GM18517 (cell line): Measurements from ENCODE around the gene METTL2A.
"Not testable (repeated sequence)": the region's sequence is repeated elsewhere in the genome, so short reads cannot be mapped to it uniquely, and the experiment has no call there.

ENCODE experiments used
- ATAC-seq: cut with Tn5 transposase; IDR thresholded peaks from one replicate; pipeline ENCODE4 v1.9.1; 2021; ENCODE audit warnings: mild to moderate bottlenecking, moderate library complexity; ENCODE audit not compliant: unreplicated experiment

METTL2A gene

GRCh38 chr17:62470666-62471379 lies 47.1 kb downstream of the METTL2A start:
- ATAC-seq = not testable (repeated sequence)

- ATAC-seq = not testable (repeated sequence)
Measured at GRCh38 chr17:62471380-62471880, 47.7 kb downstream of the METTL2A start.

DNA sequence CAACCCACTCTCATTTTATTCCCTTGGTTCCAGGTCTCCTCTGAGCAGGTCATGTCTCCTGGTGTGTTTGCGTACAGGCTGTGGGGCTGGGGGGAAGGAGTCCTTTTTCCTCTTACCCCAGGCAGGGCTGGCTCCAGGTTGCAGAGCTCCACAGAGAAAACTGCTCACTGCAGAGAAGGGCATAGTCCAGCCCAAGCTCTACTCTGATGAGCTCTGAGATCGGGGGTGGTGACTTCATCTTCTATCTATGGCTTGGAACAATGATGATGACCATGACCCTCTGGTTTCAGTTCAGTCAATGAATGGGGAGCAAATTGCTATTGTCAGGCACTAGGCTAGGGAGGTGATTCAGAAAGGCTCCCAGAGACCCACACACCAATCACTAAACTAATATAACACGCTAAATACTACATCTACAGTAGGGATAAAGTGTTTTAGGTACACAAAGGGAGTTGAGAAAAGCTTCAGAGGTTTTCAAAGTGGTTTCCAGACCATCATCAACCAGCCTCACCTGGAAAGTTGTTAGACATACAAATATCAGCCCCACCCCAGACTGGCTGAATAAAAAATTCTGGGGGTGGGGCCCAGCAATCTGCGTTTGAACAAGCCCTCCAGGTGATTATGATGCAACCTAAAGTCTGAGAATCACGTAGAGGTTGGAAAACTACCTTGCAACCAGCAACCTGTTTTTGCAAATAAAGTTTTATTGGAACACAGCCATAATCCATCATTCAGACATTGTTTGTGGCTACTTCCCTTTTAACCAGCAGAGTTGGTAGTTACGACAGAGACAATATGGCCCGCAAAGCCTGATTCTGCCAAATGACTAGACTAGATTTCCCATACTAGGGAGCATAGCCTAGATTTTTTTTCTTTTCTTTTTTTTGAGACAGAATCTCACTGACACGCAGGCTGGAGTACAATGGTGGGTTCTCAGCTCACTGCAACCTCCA lies 49.6 kb downstream of the METTL2A start:
- ATAC-seq = not testable (repeated sequence)

GRCh38 chr17:62477111-62477510 lies 53.4 kb downstream of the METTL2A start:
- not testable (repeated sequence) for ATAC-seq

GRCh38 chr17:62477718-62478408 lies 54.2 kb downstream of the METTL2A start:
- ATAC-seq = peak; percentile 28

DNA sequence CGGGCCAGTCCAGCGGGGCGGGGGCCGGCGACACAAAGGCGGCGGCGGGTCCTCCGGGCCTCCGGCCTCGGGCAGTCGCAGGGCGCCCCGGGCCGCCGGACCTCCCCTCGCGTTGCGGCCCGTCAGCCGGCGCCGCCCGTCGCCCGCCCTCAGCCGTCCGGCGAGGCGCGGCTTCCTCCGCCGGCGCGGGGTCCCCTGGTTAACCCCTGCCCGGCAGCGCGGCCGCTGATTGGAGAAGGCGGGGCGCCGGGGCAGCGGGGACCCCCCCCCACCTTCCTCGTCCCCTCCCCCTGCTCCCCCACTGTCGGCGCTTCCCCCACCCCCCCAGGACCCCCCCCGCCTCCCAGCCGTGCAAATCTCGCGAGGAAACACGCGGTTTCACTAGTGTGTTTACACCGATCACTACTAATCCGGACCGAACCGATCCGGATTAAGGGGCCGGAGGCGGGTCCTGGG lies 54.8 kb downstream of the METTL2A start, which contains the start of gene TLK2:
TSS of gene TLK2 (plus strand) at position 402 of the 456 bp plus-strand sequence. CDS start 2,301 bp downstream, outside the sequence.
- peak; percentile 45 for ATAC-seq

GRCh38 chr17:62478880-62479638 lies 55.4 kb downstream of the METTL2A start:
- peak; percentile 39 for ATAC-seq

DNA sequence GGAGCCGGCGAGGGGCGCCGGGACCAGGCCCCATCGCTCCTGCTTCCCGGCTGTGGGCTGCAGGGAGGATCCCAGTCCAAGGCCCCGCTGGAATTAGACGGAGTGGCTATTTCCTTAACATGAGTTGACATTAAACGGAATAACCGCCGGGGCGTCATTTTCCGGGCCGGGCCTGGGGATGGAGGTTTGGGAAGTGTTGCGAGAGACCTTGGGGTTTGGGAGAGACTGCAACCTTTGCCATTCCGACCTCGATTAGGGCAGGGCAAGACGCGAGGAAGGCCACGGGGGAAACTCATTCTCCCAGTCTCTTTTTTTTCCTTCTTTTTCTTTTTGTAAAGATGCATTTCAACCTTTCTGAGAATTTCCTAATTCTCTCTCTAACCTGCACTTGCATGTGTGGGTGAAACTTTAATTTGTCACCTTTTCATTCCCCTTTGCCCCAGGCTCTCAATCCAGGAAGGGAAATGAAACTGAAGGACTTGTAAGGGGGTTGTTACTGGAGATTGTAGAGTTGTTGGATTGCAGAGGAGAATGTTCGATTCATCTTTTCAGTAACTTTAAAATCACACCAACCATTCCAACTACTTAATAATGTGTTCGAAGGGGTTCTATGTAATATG lies 56.1 kb downstream of the METTL2A start:
- not testable (repeated sequence) for ATAC-seq

DNA sequence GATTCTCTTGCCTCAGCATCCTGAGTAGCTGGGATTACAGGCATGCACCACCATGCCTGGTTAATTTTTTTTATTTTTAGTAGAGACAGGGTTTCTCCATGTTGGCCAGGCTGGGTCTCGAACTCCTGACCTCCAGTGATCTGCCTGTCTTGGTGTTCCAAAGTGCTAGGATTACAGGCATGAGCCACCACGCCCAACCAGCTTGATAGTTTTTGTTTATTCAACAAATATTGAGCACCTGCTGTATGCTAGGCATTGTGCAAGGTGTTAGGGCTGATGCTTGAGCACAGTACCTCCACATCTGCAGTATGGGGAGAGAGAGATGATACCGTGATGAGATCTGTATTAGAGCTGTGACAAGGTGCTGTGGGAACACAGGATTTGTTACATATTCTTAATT lies 58.9 kb downstream of the METTL2A start:
- not testable (repeated sequence) for ATAC-seq

- not testable (repeated sequence) for ATAC-seq
Measured at GRCh38 chr17:62490990-62491389, 67.3 kb downstream of the METTL2A start.

DNA sequence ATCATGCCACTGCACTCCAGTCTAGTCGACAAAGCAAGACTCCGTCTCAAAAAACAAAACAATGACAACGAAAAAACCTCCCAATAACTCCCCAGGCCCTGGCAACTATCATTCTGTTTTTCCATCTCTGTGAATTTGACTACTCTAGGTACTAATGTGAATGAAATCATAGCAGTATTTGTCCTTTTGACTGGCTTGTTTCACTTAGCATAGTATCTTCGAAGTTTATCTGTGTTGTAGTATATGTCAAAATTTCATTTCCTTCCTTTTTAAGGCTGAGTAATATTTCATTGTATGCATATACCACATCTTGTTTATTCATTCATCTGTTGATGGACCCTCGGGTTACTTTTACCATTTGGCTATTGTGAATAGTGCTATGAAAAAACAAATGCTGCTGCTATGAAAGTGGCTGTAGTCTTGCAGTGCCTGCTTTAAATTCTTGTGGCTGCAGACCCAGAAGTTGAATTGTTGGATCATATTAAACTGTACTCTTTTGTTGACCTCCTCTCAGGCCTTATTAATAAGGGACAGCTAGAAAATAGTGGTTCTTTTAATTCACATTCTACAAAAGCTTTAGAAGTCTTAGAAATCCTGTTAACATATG lies 69.5 kb downstream of the METTL2A start:
- ATAC-seq = not testable (repeated sequence)

DNA sequence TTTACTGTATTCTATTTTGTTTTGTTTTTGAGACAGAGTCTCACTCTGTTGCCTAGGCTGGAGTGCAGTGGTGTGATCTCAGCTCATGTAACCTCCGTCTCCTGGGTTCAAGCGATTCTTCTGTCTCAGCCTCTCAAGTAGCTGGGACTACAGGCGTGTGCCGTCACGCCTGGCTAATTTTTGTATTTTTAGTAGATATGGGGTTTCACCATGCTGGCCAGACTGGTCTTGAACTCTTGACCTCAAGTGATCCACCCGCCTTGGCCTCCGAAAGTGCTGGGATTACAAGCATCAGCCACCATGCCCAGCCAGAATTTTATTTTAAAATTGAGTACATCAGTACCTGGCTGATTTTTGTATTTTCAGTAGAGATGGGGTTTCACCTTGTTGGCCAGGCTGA lies 70.4 kb downstream of the METTL2A start:
- ATAC-seq = not testable (repeated sequence)

- ATAC-seq = not testable (repeated sequence)
Measured at GRCh38 chr17:62496344-62496743, 72.6 kb downstream of the METTL2A start.

DNA sequence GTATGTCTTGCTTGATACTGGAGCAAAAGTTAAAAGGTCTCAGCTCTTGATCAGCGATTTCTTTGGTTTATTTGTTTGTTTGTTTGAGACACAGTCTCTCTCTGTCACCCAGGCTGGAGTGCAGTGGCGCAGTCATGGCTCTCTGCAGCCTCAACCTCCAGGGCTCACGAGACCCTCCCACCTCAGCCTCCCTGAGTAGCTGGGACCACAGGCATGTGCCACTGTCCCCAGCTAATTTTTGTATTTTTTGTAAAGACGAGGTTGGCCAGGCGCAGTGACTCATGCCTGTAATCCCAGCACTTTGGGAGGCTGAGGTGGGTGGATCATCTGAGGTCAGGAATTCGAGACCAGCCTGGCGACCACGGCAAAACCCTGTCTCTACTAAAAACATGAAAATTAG lies 75.1 kb downstream of the METTL2A start:
- ATAC-seq = not testable (repeated sequence)
